T-cell (primary cell): Measurements from ENCODE around the gene HGF. TPM values are rescaled to one million over a fixed set of nuclear protein-coding genes. Genes with fewer than 3 reads are reported as not detected.

Source experiments
- ATAC-seq, 4 experiments: fragments of 200-7000 bp in 3 of 4; fragments of 150-1000 bp in 1 of 4; cut with Tn5 transposase; replicated peaks in 1 of 4; 1 replicate in 3 of 4; 2 replicates in 1 of 4; pipeline ENCODE4 v1.10.0; 2021; ENCODE audit warnings: moderate library complexity in 3 of 4, mild to moderate bottlenecking in 2 of 4, moderate number of reproducible peaks in 1 of 4
- CTCF ChIA-PET, 2 donors: fragments of 300-600 bp; sonication (Branson Sonifier 250); formaldehyde crosslinking; loops; one replicate each; lab custom pipeline; 2022; ENCODE audit warnings: antibody characterized with exemption in 2 of 2; lab: Charles Lee
- POLR2A ChIA-PET, 2 donors: fragments of 300-600 bp; sonication (Branson Sonifier 250); formaldehyde crosslinking; loops; one replicate each; lab custom pipeline; 2022; ENCODE audit warnings: antibody characterized with exemption in 2 of 2; lab: Charles Lee
- DNase-seq, 35 experiments: peaks; one replicate each; pipeline versions ENCODE4 v3.0.0 to v3.0.0-alpha.2; 2013 to 2023
- H3K27ac ChIP-seq: one replicate; pipeline ENCODE4 v1.5.1; 2013; ENCODE audit warnings: low read length
- H3K27me3 ChIP-seq, 2 experiments: replicated peaks in 1 of 2; 1 replicate in 1 of 2; 2 replicates in 1 of 2; pipeline versions ENCODE4 v1.6.1 to v1.7.0; 2013; ENCODE audit warnings: low read length in 1 of 2, mixed read lengths in 1 of 2; ENCODE audit not compliant: control insufficient read depth in 2 of 2, insufficient read depth in 2 of 2; ENCODE audit errors: extremely low read depth in 1 of 2
- H3K36me3 ChIP-seq, 2 donors: 1 replicate in 1 of 2; 2 replicates in 1 of 2; pipeline versions ENCODE4 v1.6.1 to v1.7.0; 2013; ENCODE audit warnings: low read length in 1 of 2; ENCODE audit not compliant: control insufficient read depth in 2 of 2, insufficient read depth in 1 of 2; ENCODE audit errors: extremely low read depth in 1 of 2
- H3K4me1 ChIP-seq, 2 experiments: 1 replicate in 1 of 2; 2 replicates in 1 of 2; pipeline versions ENCODE4 v1.6.1 to v1.7.0; 2013; ENCODE audit warnings: low read length in 2 of 2, mixed read lengths in 1 of 2; ENCODE audit not compliant: insufficient read depth in 2 of 2, control insufficient read depth in 1 of 2; ENCODE audit errors: extremely low read depth in 1 of 2
- H3K4me3 ChIP-seq, 2 donors: 1 replicate in 1 of 2; 2 replicates in 1 of 2; pipeline versions ENCODE4 v1.5.1 to v1.7.0; 2013; ENCODE audit warnings: mild to moderate bottlenecking in 2 of 2, low read length in 1 of 2, moderate library complexity in 1 of 2; ENCODE audit not compliant: control insufficient read depth in 1 of 2; ENCODE audit errors: extremely low read depth in 1 of 2
- H3K9me3 ChIP-seq: 2 replicates; pipeline ENCODE4 v1.7.0; 2013
- H3K27ac Mint-ChIP-seq, 2 donors: one replicate each; pipeline ENCODE4 v1.8.0; 2020 to 2021; ENCODE audit warnings: mild to moderate bottlenecking in 2 of 2, mixed read lengths in 2 of 2
- H3K27me3 Mint-ChIP-seq, 2 donors: one replicate each; pipeline ENCODE4 v1.8.0; 2021 to 2022; ENCODE audit warnings: mixed read lengths in 2 of 2
- H3K36me3 Mint-ChIP-seq: one replicate; pipeline ENCODE4 v1.8.0; 2021; ENCODE audit warnings: mixed read lengths
- H3K4me1 Mint-ChIP-seq, 3 donors: one replicate each; pipeline ENCODE4 v1.8.0; 2020 to 2022; ENCODE audit warnings: mixed read lengths in 3 of 3, mild to moderate bottlenecking in 1 of 3
- H3K4me3 Mint-ChIP-seq, 3 donors: one replicate each; pipeline ENCODE4 v1.8.0; 2020 to 2022; ENCODE audit warnings: mild to moderate bottlenecking in 3 of 3, mixed read lengths in 3 of 3, moderate library complexity in 3 of 3
- H3K9me3 Mint-ChIP-seq, 3 donors: one replicate each; pipeline ENCODE4 v1.8.0; 2020 to 2022; ENCODE audit warnings: mixed read lengths in 3 of 3
- WGBS: methylation state at CpG from one replicate; pipeline ENCODE4 v1.1.5; 2013; ENCODE audit warnings: missing lambda C conversion rate; ENCODE audit not compliant: insufficient coverage; 5-methylcytosine and 5-hydroxymethylcytosine counted together
- total RNA-seq, 35 experiments: library from RNA in 6 of 35; stranded (reverse) in 6 of 35; fragments of 120-200 nt in 1 of 35; gene quantifications; one replicate each; pipeline versions ENCODE4 v1.2.1 to v1.2.4 and lab custom pipeline; 2013 to 2026

The HGF gene
- total RNA-seq, 5 donors from 2014 or later (not counting 1 experiment from before 2014, with no cell fraction given), result 0.32 TPM; not detected in 4

DNA sequence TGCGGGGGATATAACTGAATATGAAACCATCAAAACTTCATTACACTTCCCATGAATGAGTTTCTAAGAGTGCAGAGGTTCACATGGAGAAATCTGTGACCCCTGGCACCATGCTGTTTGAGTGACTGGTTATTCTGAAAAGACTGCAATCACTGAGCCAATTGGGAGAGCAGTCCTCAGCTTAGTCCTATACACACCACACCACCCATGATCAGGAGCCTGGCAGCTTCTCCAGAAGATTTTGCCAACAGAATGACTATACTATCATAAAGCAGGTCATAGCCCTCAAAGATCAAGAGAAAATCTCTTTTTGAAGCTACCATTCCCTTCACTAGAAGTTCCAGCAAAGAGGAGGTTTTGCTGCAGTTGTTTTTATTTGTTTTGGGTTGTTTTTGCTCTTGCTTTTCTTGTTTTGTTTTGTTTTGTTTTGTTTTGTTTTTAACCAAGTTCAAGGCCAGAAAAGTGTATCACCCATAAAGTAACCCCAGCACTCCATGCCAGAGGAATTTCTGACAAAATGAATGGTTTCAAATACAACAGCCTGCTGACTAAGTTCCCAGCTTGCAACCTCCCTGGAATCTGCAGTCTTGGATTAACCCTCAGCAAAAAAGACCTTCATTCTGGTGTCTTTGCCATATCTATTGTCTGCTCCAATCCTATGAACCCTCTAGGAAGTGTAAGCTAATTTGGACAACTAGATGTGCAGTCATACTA lies 19.7 kb upstream of the HGF start:
- WGBS, result no CpG with 5 or more reads among the region's 1 CpG
- CTCF ChIA-PET, result no interaction called here
- Histone ChIP-seq H3K27me3 (no peaks in the 10 kb centered on the region), H3K36me3 (no peaks in the 10 kb centered on the region), H3K27ac (no peak overlapping the region), H3K4me3 (no peak overlapping the region), H3K9me3 (no peaks in the 10 kb centered on the region), H3K4me1 (no peaks in the 10 kb centered on the region)
- no peaks in the 10 kb centered on the region for H3K27me3 Mint-ChIP-seq
- DNase-seq, result no peak
- POLR2A ChIA-PET, result no interaction called here
- H3K9me3 Mint-ChIP-seq, result peaks cover 0 to 23% (median 0%) of the 10 kb centered on the region in 3 donors
- ATAC-seq, result no peak
- H3K4me1 Mint-ChIP-seq, result no peaks in the 10 kb centered on the region
- no peaks in the 10 kb centered on the region for H3K36me3 Mint-ChIP-seq
- no peak overlapping the region for H3K4me3 Mint-ChIP-seq
- H3K27ac Mint-ChIP-seq, result no peak overlapping the region

DNA sequence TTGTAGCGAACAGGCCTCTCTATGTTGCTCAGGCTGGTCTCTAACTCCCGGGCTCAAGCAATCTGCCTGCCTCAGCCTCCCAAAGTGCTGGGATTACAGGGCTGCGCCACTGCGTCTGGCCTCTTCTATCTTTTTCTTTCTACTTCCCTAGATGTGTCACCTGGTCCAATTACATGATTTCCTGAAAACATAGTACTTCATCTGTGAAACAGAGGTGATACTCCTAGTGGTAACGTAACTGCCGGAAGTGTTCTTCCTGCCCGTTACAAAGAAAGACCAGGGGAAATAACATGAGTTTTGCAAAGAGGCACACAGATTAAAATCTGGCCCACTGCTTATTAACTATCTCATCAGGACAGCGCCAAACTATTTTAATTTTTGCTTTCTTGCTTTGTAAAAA lies 18.4 kb upstream of the HGF start:
- WGBS, result 89% methylated on average over 3 of the region's 8 CpGs
- Histone ChIP-seq H3K9me3 (no peaks in the 10 kb centered on the region), H3K4me3 (no peak overlapping the region), H3K36me3 (no peaks in the 10 kb centered on the region), H3K4me1 (no peaks in the 10 kb centered on the region), H3K27ac (no peak overlapping the region), H3K27me3 (no peaks in the 10 kb centered on the region)
- no peak for ATAC-seq
- H3K4me1 Mint-ChIP-seq, result no peaks in the 10 kb centered on the region
- no peak overlapping the region for H3K4me3 Mint-ChIP-seq
- DNase-seq, result no peak
- no peak overlapping the region for H3K27ac Mint-ChIP-seq
- no peaks in the 10 kb centered on the region for H3K27me3 Mint-ChIP-seq
- CTCF ChIA-PET, result no interaction called here
- H3K9me3 Mint-ChIP-seq, result peaks cover 0 to 23% (median 0%) of the 10 kb centered on the region in 3 donors
- POLR2A ChIA-PET, result no interaction called here
- H3K36me3 Mint-ChIP-seq, result no peaks in the 10 kb centered on the region

DNA sequence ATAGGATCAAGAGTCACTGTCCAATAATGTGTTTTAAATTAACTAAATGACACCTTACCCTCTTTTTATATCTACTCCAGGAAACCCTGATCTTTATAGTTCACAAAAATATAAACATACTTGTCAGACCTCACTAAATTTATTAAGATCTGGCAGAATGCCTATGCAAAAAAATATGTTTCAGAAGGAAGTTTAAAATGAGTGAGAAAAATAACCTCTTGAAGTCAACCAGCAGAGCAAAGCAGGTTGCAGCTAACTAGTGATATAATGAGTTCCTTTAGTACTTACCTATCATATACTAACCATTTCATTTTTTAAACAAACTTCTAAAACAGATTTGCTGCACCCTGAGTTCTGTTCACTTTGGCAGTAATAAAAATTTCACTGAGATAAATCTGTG lies 14.0 kb upstream of the HGF start:
- H3K9me3 ChIP-seq, result no peaks in the 10 kb centered on the region
- no peak overlapping the region for H3K4me3 Mint-ChIP-seq
- no peak overlapping the region for H3K27ac ChIP-seq
- H3K36me3 Mint-ChIP-seq, result no peaks in the 10 kb centered on the region
- no peaks in the 10 kb centered on the region for H3K4me1 Mint-ChIP-seq
- no peaks in the 10 kb centered on the region for H3K27me3 Mint-ChIP-seq
- no peak overlapping the region for H3K4me3 ChIP-seq
- ChIA-PET POLR2A (no interaction called here), CTCF (no interaction called here)
- ATAC-seq, result no peak
- H3K4me1 ChIP-seq, result no peaks in the 10 kb centered on the region
- DNase-seq, result no peak
- peaks cover 0 to 8% (median 0%) of the 10 kb centered on the region in 3 donors for H3K9me3 Mint-ChIP-seq
- no peak overlapping the region for H3K27ac Mint-ChIP-seq
- no peaks in the 10 kb centered on the region for H3K36me3 ChIP-seq
- H3K27me3 ChIP-seq, result no peaks in the 10 kb centered on the region

DNA sequence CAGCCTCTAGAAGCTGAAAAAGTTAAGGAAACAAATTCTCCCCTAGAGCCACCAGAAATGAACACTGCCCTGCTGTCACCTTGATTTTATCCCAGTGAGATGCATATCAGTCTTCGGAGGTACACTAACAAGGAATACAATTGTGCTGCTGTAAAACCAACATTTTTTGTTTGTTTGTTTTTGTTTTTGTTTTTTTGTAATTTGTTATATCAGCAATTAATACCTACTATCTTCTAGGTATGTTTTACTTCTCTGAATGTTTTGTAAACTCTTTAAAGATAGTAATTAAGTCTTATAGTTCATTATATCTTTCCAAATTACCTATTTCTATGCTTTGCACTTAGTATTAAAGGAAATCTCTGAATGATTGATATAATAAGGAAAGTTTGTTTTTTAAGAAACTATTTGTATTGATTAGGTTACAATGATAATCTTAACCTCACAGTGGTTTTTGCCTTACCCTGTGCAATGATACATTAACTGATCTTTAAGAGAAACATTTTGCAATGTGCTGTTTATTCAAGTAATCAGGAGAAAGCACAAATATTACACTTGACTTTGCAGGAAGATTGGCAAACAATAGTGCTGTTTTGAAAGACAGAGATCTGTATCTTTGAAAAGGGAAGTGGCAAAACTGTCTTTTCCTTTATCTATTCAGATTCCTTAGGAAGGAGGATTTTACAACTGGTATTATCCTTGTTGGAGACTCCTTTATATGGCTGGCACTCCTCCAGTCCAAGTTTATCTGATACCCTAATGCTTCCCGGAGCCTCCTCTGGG lies 11.3 kb upstream of the HGF start:
- ATAC-seq (no peak), DNase-seq (no peak)
- H3K27me3 ChIP-seq, result no peaks in the 10 kb centered on the region
- H3K36me3 Mint-ChIP-seq, result no peaks in the 10 kb centered on the region
- no peaks in the 10 kb centered on the region for H3K27me3 Mint-ChIP-seq
- CTCF ChIA-PET, result no interaction called here
- POLR2A ChIA-PET, result no interaction called here
- no peak overlapping the region for H3K27ac ChIP-seq
- no peak overlapping the region for H3K4me3 Mint-ChIP-seq
- no peaks in the 10 kb centered on the region for H3K4me1 Mint-ChIP-seq
- no peak overlapping the region for H3K27ac Mint-ChIP-seq
- H3K4me1 ChIP-seq, result no peaks in the 10 kb centered on the region
- H3K36me3 ChIP-seq, result no peaks in the 10 kb centered on the region
- no CpG with 5 or more reads among the region's 2 CpGs for WGBS
- peaks cover 0 to 5% (median 0%) of the 10 kb centered on the region in 3 donors for H3K9me3 Mint-ChIP-seq
- H3K9me3 ChIP-seq, result no peaks in the 10 kb centered on the region
- no peak overlapping the region for H3K4me3 ChIP-seq

DNA sequence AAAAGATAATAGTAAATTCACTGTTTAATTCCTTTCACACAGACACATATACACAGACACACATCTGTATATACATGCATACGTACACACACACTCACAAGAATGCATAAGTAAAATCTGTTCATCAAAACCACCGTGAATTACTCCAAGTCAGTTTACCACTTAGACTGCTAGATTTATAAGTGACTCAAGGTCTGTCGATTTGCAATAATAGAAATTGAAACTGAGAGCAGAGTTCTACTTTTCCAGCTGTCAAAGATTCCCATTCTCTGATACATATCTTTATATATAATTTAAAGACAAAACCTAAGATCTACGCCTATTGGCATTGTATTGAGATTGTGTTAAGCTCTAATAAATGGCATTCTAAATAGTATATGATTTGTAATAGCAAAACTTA lies 9.9 kb upstream of the HGF start:
- Histone ChIP-seq H3K36me3 (no peaks in the 10 kb centered on the region), H3K9me3 (no peaks in the 10 kb centered on the region), H3K4me1 (no peaks in the 10 kb centered on the region), H3K4me3 (no peak overlapping the region), H3K27me3 (no peaks in the 10 kb centered on the region), H3K27ac (no peak overlapping the region)
- DNase-seq (no peak), ATAC-seq (no peak)
- Mint-ChIP-seq H3K4me3 (no peak overlapping the region), H3K4me1 (no peaks in the 10 kb centered on the region), H3K27me3 (no peaks in the 10 kb centered on the region), H3K27ac (no peak overlapping the region), H3K36me3 (no peaks in the 10 kb centered on the region), H3K9me3 (peaks cover 0 to 4% (median 0%) of the 10 kb centered on the region in 3 donors)
- CTCF ChIA-PET, result interaction anchor here in 1 of 2 donors (0.8 kb wide), 1 partner anchor 54 kb away, joined by 4 read pairs; no protein-coding TSS in a partner anchor
- POLR2A ChIA-PET, result no interaction called here
- WGBS, result no CpG with 5 or more reads among the region's 4 CpGs

DNA sequence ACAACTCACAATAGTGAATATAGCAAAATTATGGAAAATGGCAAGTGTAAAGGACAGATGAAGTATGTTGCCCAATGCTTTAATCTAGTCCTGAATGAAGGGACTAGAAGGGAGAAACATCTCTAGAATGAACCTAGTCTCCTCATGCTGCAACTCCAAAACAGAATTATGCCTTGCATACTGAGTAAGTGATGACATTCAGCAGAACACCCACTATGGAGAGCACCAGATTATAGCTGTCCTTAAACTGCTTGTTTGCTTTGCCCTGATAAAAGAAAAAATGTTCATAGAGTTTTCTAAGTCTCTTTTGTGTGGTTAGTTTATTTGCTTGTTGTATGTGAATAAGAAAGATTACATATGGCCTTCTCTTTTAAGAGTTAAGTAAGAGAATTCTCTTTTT lies 7.8 kb upstream of the HGF start:
- no peaks in the 10 kb centered on the region for H3K36me3 Mint-ChIP-seq
- no peak for ATAC-seq
- H3K27me3 ChIP-seq, result no peaks in the 10 kb centered on the region
- no peaks in the 10 kb centered on the region for H3K36me3 ChIP-seq
- no peak overlapping the region for H3K4me3 Mint-ChIP-seq
- no peaks in the 10 kb centered on the region for H3K4me1 Mint-ChIP-seq
- DNase-seq, result no peak
- H3K4me1 ChIP-seq, result no peaks in the 10 kb centered on the region
- no peak overlapping the region for H3K27ac Mint-ChIP-seq
- CTCF ChIA-PET, result no interaction called here
- H3K9me3 ChIP-seq, result no peaks in the 10 kb centered on the region
- no peaks in the 10 kb centered on the region for H3K27me3 Mint-ChIP-seq
- peaks cover 0 to 7% (median 0%) of the 10 kb centered on the region in 3 donors for H3K9me3 Mint-ChIP-seq
- no peak overlapping the region for H3K27ac ChIP-seq
- POLR2A ChIA-PET, result no interaction called here
- no peak overlapping the region for H3K4me3 ChIP-seq
